ENCODE measurements around the gene SMPD4. TPM values are rescaled to one million over a fixed set of nuclear protein-coding genes. Genes with fewer than 3 reads are reported as not detected.

The SMPD4 gene
- polyA plus RNA-seq, 2 of the 4 experiments (the other 2 are of a cell fraction) = 43.3 to 53.3 TPM

DNA sequence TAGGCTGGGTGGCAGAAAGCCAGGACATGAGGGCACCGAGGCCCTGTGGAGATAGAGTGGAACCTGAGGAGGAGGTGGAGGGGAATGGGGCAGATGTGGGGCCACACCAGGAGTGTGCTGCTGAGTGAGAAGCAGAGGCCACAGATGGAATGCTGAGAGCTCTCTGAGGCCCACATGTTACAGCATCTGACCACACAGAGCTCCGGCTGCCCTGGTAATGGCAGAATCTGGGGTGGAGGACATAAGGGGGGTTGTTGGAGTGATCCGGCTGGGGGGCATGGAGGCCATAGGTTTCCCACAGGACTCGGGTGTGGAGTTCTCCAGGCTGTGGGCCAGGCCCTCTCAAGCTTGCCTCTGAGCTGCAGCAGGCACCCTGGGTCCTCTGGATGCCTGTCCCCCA is 4.5 kb upstream of the SMPD4 start:
- ChIA-PET POLR2A (interaction anchor here (0.9 to 2.1 kb wide), 2 partner anchors 1302 to 1303 kb away, joined by 5 to 11 read pairs; no protein-coding TSS in a partner anchor), CTCF (interaction anchor here (1.0 kb wide), 1 partner anchor 147 kb away, joined by 4 read pairs; no protein-coding TSS in a partner anchor)
- WGBS (ENCODE audit: missing lambda C conversion rate) = 96% methylated on average over 2 of the region's 4 CpGs
- DNase-seq (ENCODE audit: low read depth in 1 of 2, low spot score in 1 of 2) (no peak), FAIRE-seq (no peak), ATAC-seq (no peak)
- Histone ChIP-seq H3K27ac (no peak overlapping the region), H3K4me3 (no peak overlapping the region), H3K9me3 (no peaks in the 10 kb centered on the region), H3K4me1 (peaks cover 9% of the 10 kb centered on the region; the same call in 2 of the 3 replicates), H3K4me2 (no peak overlapping the region)
- TF ChIP-seq TFCP2L1 (CRISPR knock-in tag; IDR thresholded peaks at IDR 0.05) (no peak), HOXA7 (CRISPR knock-in tag; IDR thresholded peaks at IDR 0.05) (no peak), ZFP36 (IDR thresholded peaks at IDR 0.05; ENCODE audit: borderline replicate concordance, partially characterized antibody) (no peak), ELK1 (IDR thresholded peaks at IDR 0.05; ENCODE audit: low read depth, low read length) (no peak), HDAC2 (IDR thresholded peaks at IDR 0.05) (no peak), MYC (IDR thresholded peaks at IDR 0.05; ENCODE audit: borderline replicate concordance, low read length) (no peak), EHMT2 (IDR thresholded peaks at IDR 0.05; ENCODE audit: low read depth) (no peak), JUN (IDR thresholded peaks at IDR 0.05) (no peak), CHD2 (IDR thresholded peaks at IDR 0.05; ENCODE audit: low read length, partially characterized antibody) (no peak), HEYL (CRISPR knock-in tag; IDR thresholded peaks at IDR 0.05) (no peak), FOSB (CRISPR knock-in tag; IDR thresholded peaks at IDR 0.05) (no peak), NPAS2 (CRISPR knock-in tag; IDR thresholded peaks at IDR 0.05; ENCODE audit: borderline replicate concordance) (no peak)
- TF ChIP-seq, protein P1, sequence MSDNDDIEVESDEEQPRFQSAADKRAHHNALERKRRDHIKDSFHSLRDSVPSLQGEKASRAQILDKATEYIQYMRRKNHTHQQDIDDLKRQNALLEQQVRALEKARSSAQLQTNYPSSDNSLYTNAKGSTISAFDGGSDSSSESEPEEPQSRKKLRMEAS (IDR thresholded peaks at IDR 0.05) = no peak
- TF ChIP-seq, protein P2, sequence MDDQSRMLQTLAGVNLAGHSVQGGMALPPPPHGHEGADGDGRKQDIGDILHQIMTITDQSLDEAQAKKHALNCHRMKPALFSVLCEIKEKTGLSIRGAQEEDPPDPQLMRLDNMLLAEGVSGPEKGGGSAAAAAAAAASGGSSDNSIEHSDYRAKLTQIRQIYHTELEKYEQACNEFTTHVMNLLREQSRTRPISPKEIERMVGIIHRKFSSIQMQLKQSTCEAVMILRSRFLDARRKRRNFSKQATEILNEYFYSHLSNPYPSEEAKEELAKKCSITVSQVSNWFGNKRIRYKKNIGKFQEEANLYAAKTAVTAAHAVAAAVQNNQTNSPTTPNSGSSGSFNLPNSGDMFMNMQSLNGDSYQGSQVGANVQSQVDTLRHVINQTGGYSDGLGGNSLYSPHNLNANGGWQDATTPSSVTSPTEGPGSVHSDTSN (IDR thresholded peaks at IDR 0.05) = no peak
- TF ChIP-seq, protein P3, sequence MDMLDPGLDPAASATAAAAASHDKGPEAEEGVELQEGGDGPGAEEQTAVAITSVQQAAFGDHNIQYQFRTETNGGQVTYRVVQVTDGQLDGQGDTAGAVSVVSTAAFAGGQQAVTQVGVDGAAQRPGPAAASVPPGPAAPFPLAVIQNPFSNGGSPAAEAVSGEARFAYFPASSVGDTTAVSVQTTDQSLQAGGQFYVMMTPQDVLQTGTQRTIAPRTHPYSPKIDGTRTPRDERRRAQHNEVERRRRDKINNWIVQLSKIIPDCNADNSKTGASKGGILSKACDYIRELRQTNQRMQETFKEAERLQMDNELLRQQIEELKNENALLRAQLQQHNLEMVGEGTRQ (IDR thresholded peaks at IDR 0.05) = no peak
- TF ChIP-seq, protein P4, sequence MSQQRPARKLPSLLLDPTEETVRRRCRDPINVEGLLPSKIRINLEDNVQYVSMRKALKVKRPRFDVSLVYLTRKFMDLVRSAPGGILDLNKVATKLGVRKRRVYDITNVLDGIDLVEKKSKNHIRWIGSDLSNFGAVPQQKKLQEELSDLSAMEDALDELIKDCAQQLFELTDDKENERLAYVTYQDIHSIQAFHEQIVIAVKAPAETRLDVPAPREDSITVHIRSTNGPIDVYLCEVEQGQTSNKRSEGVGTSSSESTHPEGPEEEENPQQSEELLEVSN (IDR thresholded peaks at IDR 0.05; ENCODE audit: borderline replicate concordance, low read depth) = no peak

- 81% methylated on average over 2 of the region's 10 CpGs for WGBS (ENCODE audit: missing lambda C conversion rate)
- no peak for FAIRE-seq
- peaks cover 9% of the 10 kb centered on the region; the same call in 2 of the 3 replicates for H3K4me1 ChIP-seq
- no peaks in the 10 kb centered on the region for H3K9me3 ChIP-seq
- no peak overlapping the region for H3K27ac ChIP-seq
- TF ChIP-seq RFX5 (IDR thresholded peaks at IDR 0.05) (no peak), EHF (CRISPR knock-in tag; IDR thresholded peaks at IDR 0.05) (no peak), GATA3 (IDR thresholded peaks at IDR 0.05; ENCODE audit: borderline replicate concordance) (no peak), REST (IDR thresholded peaks at IDR 0.05) (no peak), CHD4 (IDR thresholded peaks at IDR 0.05; ENCODE audit: borderline replicate concordance) (no peak), BCL3 (IDR thresholded peaks at IDR 0.05) (no peak), JUNB (IDR thresholded peaks at IDR 0.05) (no peak), CBX8 (IDR thresholded peaks at IDR 0.05) (no peak)
- POLR2A ChIA-PET = interaction anchor here (0.9 to 2.1 kb wide), 2 partner anchors 1302 to 1304 kb away, joined by 5 to 11 read pairs; no protein-coding TSS in a partner anchor
- H3K4me3 ChIP-seq = no peak overlapping the region
- no peak overlapping the region for H3K4me2 ChIP-seq
- no peak for DNase-seq (ENCODE audit: low read depth in 1 of 2, low spot score in 1 of 2)
- no peak for ATAC-seq
- CTCF ChIA-PET = interaction anchor here (1.0 kb wide), 1 partner anchor 147 kb away, joined by 4 read pairs; no protein-coding TSS in a partner anchor
These were observed 4.0 kb upstream of the SMPD4 start for GRCh38 chr2:130185436-130185835.
